Measurements from ENCODE around the gene PHACTR3. TPM values are rescaled to one million over a fixed set of nuclear protein-coding genes. Genes with fewer than 3 reads are reported as not detected.

Gene PHACTR3
- total and polyA plus RNA-seq, 4 donors: 0.14 to 0.42 (median 0.17) TPM

DNA sequence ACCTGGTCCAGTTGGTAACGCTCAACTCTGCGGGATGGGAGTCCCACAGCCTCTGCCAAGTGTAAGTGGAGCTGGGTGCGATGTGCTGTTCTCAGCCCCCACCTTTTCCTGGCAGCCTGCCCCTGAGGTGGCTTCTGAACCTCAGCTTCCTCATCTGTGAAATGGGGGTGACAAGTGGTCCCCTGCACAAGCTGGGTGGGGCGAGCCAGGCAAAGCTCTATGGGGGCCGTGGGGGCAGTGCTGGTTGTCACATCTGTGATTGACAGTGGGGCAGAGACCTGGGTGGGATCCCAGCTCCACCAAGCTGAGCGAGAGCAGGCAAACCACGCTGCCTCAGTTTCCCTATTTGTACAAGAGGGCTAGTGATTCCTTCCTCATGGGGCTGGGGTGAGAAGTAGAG lies 166.5 kb downstream of the PHACTR3 start (continued):
- TF ChIP-seq GABPA (IDR thresholded peaks at IDR 0.05 in 1 of 2, conservative IDR thresholded peaks at IDR 0.05 in 1 of 2): no peak
- no peak for TF ChIP-seq RXRA (IDR thresholded peaks at IDR 0.05)
- TF ChIP-seq NR2F2 (IDR thresholded peaks at IDR 0.05): no peak
- no peak for TF ChIP-seq YY1 (IDR thresholded peaks at IDR 0.05)
- TF ChIP-seq RAD21 (IDR thresholded peaks at IDR 0.05): no peak

DNA sequence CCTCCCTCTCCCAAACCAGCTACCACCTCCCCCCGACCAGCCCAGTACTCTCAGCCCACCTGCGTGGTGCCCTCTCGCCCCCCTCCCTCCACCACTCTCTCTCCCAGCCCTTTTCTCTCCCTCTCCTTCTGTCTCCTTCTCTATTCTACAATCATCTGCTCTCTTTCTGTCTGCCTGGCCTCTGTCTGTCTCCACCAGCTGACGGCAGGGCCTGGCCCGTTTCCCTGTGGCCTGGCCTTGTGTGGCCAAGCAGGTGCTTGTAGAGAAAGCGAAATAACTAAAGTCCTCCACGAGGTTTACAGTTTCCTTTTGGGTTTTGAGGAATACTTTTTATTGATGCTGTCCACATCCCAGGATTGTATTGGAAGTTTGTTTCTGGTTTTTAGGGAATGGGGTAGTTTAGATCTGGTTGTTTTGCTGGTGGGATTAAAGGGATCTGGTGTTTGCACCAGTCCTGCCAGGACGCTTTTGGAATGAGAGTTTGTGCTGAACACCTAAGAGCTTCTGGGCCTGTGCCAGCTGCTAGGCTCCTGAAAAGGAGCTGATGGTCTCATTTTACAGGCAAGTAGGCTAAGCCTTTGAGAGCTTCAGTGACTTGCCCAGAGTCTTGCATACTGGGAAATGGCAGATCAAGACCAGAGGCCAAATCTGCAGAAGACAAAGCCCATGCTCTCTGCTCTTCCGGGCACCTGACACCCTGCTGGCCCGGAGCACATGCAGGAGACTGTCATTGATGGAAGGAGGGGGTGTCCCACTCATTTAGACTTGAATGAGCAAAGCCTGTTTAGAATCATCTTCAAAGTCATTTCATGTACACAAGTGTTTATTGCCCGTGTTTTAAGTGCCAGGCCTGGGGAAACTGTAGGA lies 167.4 kb downstream of the PHACTR3 start:
- WGBS: 71% methylated on average over 11 of the region's 11 CpGs
- Histone ChIP-seq H3K27me3 (ENCODE audit: control insufficient read depth in 4 of 4, insufficient read depth in 4 of 4, low read length in 3 of 4) (no peaks in the 10 kb centered on the region), H3K36me3 (ENCODE audit: control insufficient read depth in 4 of 4, insufficient read depth in 3 of 4, low read depth in 1 of 4, low read length in 3 of 4) (no peaks in the 10 kb centered on the region), H3K4me3 (ENCODE audit: low read depth in 1 of 3, low read length in 3 of 3) (no peak overlapping the region), H3K9ac (ENCODE audit: low read depth in 1 of 2, low read length in 2 of 2) (no peak overlapping the region), H3K9me3 (ENCODE audit: control insufficient read depth in 4 of 4, low read length in 3 of 4) (no peaks in the 10 kb centered on the region), H3K27ac (ENCODE audit: low read depth in 1 of 2, low read length in 2 of 2) (no peak overlapping the region), H3K4me1 (ENCODE audit: control insufficient read depth in 4 of 4, insufficient read depth in 4 of 4, low read length in 3 of 4) (no peaks in the 10 kb centered on the region)
- DNase-seq (ENCODE audit: low spot score): no peak
- TF ChIP-seq FOXA1 (IDR thresholded peaks at IDR 0.05) (no peak), EGR1 (IDR thresholded peaks at IDR 0.05; ENCODE audit: low read depth in 2 of 2) (no peak), MAX (IDR thresholded peaks at IDR 0.05) (no peak), HNF4A (conservative IDR thresholded peaks at IDR 0.05) (no peak), SP1 (IDR thresholded peaks at IDR 0.05) (no peak), RXRA (IDR thresholded peaks at IDR 0.05) (no peak), ZBTB33 (IDR thresholded peaks at IDR 0.05) (no peak), CTCF (IDR thresholded peaks at IDR 0.05; ENCODE audit: low read depth, low read length, missing input control) (no peak), NR2F2 (IDR thresholded peaks at IDR 0.05) (no peak), YY1 (IDR thresholded peaks at IDR 0.05) (no peak), TAF1 (conservative IDR thresholded peaks at IDR 0.05) (no peak), JUND (IDR thresholded peaks at IDR 0.05) (no peak), RAD21 (IDR thresholded peaks at IDR 0.05) (no peak)
- TF ChIP-seq, protein P1, sequence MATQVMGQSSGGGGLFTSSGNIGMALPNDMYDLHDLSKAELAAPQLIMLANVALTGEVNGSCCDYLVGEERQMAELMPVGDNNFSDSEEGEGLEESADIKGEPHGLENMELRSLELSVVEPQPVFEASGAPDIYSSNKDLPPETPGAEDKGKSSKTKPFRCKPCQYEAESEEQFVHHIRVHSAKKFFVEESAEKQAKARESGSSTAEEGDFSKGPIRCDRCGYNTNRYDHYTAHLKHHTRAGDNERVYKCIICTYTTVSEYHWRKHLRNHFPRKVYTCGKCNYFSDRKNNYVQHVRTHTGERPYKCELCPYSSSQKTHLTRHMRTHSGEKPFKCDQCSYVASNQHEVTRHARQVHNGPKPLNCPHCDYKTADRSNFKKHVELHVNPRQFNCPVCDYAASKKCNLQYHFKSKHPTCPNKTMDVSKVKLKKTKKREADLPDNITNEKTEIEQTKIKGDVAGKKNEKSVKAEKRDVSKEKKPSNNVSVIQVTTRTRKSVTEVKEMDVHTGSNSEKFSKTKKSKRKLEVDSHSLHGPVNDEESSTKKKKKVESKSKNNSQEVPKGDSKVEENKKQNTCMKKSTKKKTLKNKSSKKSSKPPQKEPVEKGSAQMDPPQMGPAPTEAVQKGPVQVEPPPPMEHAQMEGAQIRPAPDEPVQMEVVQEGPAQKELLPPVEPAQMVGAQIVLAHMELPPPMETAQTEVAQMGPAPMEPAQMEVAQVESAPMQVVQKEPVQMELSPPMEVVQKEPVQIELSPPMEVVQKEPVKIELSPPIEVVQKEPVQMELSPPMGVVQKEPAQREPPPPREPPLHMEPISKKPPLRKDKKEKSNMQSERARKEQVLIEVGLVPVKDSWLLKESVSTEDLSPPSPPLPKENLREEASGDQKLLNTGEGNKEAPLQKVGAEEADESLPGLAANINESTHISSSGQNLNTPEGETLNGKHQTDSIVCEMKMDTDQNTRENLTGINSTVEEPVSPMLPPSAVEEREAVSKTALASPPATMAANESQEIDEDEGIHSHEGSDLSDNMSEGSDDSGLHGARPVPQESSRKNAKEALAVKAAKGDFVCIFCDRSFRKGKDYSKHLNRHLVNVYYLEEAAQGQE (IDR thresholded peaks at IDR 0.05): no peak

Data from liver (tissue), 9 donors.